ENCODE data around the gene CROCC.

Gene CROCC

DNA sequence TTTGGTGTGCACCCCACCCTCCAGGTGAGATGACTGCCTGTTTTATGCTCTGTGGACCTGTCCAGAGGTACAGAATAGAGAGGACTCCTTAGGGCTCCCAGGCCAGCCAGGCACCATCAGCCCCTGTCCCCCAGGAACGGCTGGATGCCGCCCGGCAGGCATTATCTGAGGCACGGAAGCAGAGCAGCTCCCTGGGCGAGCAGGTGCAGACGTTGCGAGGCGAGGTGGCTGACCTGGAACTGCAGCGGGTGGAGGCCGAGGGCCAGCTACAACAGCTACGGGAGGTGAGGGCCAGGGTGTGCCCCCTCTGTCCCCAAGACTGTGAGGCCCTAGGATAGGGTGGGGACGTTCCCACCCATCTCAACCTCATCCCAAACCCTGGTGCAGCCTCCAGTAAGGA lies 47.9 kb downstream of the CROCC start:
- DNase-seq: no peak

DNA sequence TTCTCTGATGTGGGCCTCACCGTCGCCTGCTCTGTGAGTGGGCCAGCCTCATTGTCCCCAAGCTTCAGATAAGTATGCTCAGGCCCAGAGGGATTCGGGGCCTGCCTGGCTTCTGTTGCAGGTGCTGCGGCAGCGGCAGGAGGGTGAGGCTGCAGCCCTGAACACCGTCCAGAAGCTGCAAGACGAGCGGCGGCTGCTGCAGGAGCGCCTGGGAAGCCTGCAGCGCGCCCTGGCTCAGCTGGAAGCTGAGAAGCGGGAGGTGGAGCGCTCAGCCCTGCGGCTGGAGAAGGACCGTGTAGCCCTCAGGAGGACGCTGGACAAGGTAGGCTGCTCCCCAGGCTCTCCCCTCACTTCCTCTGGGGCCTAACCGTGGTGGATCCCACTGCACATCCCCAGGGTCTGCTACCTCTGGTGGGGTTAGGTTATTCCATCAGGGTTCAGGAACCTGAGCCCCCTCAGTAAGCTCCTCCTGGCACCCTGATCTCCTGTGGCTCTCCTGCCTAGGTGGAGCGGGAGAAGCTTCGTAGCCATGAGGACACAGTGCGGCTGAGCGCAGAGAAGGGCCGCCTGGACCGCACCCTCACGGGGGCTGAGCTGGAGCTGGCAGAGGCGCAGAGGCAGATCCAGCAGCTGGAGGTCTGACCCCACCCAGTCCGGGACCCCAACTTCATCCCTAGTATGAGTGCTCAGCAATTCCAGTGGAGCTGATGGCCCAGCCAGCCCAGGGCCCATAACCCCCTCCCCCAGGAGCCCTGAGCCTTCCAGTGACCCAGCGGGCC lies 48.6 kb downstream of the CROCC start:
- no peak for DNase-seq

DNA sequence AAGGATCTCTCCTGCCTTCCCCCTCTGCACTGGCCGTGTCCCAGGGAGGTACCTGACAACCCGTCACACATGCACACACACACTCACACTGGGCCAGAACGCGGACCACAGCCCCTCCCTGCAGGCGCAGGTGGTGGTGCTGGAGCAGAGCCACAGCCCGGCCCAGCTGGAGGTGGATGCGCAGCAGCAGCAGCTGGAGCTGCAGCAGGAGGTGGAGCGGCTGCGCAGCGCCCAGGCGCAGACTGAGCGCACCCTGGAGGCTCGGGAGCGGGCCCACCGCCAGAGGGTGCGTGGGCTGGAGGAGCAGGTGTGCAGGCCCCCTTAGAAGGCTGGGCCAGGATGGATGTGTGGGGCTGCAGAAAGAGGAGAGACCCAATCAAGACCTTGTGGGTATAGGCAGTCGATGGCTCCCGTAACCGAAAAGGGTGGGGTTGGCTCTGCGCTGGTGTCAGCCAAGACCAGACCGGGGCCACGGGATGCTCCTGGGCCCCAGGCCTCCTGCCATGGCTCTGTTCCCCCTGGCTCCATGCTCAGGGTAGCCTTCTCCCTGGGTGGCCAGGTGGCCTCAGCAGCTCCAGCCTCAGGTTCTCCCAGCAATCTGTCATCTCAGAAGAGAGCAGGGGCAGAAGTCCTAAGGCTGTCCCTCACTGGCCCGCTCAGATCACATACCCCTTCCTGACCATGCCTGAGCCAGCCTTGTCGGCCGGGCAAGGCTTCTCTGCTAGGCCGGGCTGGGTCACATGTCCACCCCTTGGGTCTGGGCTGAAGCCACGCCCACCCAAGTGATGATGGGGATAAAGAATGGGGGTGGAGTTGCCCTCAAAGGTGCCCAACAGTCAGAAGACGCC lies 49.8 kb downstream of the CROCC start:
- no peak for DNase-seq

DNA sequence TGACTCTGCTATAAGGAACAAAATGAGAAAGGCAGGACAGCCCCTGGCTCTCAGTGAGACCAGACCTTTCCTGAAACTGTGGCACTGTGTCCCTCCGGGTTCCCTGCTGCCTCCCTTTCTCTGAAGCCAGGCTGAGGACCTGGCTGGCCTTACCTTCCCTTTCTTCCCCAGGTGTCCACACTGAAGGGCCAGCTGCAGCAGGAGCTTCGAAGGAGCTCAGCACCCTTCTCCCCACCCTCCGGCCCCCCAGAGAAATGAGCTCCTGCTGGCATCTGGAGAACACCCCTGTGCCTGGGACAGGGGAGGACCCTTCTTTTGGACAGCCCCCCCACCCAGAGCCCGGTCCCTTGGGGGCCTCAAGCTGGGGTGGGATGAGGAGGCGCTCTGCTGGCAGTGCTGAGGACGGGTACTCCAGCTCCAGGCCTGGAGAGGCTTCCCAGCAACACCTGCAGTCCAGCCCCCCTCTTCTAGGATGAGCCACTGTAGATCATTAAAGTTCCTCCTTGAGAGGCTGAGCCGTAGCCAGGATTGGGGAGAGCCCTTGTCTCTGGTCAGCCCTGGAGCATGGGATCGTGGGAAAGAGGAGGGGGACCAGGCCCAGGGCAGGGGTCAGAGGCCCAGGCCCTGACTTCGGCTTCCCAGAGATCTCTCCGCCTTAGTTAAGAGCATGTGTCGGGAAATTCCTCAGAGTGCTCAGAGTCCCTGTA lies 50.6 kb downstream of the CROCC start:
- no peak for DNase-seq

DNA sequence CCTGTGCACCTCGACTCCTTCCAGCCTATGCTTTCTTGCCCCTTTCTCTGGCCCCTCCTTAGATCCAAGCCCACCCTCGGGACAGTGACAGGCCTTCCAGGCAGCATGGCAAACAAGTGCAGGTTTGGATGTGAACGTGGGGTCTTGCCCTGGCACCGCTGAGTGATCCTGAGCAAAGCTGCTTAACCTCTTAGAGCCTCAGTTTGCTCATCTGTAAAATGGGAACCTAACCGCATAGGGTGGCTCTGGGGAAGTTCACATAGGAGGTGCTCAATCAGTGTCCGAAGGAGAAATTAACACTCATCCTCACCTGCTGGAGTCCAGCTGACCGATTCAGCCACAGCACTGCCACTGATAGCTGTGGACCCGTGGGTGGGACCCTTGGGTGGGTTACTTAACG lies 51.5 kb downstream of the CROCC start:
- DNase-seq: no peak

DNA sequence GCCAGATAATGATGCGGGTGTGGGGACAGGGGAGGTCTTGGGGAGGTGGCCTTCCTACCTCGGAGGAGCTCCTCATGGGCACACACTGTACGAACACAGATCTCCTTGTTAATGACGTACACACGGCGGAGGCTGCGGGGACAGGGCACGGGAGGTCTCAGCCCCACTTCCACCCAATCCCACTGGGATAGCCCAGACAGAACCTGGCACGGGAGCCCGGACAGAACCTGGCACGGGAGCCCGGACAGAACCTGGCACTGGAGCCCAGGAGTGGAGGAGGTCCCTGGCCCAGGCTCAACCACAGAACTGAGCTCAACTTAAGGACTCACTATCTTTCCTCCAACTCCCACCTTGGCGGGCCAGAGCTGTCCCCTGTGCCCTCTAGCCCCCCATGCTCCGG lies 53.5 kb downstream of the CROCC start:
- DNase-seq: no peak

DNA sequence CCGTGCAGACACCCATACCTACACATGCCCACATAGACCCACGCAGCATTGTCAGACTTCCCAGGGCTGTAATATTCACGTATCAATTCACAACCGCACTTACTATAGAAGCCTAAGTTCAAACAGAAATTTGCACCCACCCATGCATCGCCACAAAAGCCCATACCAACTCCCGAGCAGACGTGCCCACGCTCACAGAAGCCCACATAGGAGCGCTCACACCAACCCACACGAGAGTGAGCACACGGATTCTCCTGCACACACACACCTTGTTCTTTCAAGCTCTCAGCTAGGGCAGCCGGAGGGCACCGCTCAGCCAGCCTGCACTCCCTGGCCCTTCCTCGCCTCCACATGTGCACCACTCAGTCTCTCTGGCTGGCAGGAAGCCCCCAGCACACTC lies 54.1 kb downstream of the CROCC start:
- no peak for DNase-seq

DNA sequence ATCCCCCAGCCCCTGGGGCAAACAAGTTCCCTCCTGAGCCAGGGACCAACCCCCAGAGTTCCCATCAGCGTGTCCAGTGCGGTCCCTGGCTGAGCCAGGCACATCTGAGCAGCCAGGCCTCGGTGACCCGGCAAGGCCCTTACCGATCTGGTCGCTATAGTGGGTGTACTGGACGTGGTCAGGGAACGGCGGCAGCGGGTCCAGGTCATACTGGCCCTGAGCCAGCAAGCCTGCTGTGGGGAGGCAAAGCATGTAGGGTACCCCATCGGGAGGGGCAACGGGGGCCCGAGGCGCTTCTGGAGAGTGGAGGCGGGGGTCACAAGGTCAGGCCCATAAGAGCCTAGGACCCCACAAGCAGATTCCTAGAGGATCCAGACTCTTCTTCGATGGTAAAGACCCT lies 55.2 kb downstream of the CROCC start:
- DNase-seq: no peak

DNA sequence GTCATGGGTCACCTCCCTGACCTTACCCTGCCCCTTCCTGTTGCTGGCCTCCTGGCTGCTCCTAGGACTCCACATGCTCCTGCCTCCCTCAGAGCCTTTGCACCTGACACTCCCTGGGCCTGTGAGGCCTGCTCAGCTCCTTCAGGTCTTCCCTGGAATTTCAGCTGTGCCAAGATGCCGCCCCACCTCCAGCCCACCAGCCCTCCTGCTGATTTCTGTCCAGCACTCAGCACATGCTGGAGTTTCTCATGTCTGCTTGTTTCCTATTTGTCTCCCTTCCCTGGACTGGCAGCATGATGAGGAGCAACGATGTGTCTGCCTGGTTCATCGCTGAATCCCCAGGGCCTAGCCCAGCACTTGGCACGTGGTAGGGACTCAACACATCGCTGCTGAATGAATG lies 55.6 kb downstream of the CROCC start:
- DNase-seq: no peak

DNA sequence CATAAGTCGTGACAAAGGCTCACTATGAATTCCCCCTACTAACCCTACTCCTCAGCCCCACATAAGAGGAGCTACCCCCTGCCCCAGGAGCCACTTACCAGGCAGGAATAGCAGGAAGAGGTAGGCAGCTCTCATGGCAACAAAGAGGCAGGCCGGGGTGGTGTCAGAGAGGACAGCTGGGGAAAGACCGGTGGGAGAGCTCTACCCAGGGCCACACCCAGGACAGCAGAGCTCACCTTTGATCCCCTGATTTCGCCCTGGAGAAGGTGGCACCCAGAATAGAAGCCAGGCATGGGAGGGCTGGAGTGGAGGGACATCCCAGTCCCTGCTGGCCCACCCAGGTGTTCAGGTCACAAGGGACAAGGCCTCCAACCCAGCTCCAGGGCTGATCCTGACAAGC lies 56.4 kb downstream of the CROCC start:
- no peak for DNase-seq

DNA sequence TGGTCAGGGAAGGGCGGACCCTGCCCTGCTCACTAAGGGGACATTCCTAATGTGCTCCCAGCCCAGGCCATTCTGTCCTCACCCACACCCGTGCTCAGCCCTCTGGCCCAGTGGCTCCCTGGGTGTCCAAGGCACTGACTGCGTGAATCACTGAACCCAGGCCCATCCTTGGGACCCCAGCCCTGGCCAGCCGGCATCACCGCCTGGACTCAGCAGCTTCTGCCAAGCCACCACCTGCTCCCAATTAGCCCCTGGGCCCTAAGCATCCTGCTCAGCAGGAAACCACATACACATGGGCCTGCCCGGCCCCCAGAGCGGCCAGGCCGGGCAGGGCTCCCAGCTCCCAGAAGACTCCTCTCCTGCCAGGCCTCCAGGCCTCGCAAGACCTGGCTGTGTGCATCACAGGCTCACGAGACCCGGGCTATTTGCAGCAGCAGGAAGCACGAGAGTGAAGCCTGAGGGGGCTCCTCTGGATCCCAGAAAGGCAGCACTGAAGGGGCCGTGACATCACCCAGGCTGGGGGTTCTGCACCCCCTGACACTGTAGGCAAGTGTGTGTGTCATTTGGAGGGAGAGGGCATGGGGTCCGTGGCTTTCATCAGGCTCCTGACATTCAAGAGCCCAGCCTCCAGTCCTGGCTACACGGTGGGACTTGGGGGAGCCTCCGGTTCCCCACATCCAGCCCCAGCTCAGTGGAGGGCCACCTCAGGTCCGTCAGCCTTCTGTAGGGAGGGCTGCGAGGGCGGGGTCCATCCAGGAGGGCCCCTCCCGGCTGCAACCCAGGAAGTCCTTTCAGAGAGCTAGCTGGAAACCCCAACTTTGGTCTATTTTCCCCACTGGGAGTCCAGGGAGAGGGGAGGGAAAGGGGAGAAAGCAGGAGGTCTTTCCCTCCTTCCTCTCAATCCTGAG lies 57.1 kb downstream of the CROCC start:
- DNase-seq: no peak

DNA sequence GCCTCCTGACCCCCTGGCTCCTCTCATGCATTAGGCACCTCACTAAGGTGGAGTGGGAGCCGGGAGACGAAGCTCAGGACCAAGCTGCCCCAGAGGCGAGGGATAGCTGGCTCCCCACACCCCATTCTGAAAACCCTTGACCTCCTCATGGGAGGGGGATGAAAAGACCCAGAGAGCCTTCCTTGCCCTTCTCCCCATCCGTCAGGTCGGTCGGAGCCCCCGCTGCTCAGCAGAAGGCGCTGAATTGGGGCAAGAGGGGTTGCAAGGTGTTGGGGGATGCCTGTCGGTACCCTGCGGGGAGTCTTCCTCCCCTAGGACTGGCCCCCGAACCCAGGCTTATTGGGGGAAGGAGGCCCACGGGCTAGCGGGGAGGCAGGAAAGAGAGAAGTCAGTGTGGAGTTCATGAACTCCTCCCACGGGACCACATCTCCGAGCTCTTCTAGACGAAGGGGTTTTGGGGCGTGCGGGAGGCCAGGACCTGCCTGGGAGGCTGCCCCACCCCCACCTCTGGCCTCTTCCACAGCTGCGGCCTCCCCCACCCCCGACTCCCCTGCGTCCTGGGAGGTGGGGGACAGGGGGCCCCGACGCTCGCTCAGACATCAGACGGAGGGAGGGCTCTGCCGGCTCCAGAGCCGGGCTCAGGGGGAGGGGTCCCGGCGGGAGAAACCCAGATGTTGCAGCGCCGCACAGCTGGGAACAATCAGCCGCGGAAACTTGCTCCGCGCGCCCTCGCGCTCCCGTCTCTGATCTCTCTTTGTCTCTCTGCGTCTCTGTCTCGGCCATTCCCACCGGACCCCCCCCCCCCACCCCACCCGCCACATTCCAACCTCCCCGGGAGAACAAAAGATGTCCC lies 58.0 kb downstream of the CROCC start:
- DNase-seq: no peak

DNA sequence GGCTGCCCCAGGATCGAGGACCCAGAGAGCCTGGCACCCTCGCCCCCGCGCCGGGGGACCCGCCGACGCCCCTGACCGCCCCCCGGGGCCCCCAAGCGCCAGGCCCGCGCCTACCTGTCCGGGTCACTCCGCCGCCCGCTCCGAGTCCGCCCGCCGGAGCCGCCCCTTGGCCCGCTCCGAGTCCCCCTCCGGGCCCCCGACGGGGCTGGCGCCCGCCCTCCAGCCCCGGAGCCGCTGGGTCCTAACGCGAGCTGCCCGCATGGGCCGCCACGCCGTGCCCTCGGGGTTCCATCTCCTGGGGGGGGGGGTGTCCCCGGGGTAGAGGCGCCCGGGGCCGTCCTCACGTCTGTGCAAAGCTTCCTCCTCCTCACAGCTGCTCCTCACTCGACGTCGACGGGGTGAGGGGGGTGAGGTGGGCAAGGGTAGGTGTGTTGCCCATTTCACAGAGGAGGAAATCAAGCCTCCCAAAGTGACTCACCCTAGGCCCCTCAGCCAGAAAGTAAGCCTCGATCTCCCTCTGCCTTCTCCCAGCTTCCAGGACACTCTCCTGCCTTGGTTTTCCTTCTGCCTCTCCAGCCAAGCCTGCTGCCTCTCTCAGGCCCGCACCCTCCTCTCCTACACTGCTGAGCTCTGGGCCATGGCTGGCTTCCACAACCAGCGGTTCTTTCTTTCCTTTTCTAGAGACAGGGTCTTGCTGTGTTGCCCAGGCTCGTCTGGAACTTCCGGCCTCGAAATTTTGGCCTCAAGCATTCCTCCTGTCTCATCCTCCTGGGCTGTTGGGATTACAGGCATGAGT lies 58.9 kb downstream of the CROCC start, which contains the start of gene MFAP2:
MFAP2 (minus strand) TSS at position 148 of the 796 bp plus-strand sequence. CDS start 2,347 bp downstream, outside the sequence.
- no peak for DNase-seq

DNA sequence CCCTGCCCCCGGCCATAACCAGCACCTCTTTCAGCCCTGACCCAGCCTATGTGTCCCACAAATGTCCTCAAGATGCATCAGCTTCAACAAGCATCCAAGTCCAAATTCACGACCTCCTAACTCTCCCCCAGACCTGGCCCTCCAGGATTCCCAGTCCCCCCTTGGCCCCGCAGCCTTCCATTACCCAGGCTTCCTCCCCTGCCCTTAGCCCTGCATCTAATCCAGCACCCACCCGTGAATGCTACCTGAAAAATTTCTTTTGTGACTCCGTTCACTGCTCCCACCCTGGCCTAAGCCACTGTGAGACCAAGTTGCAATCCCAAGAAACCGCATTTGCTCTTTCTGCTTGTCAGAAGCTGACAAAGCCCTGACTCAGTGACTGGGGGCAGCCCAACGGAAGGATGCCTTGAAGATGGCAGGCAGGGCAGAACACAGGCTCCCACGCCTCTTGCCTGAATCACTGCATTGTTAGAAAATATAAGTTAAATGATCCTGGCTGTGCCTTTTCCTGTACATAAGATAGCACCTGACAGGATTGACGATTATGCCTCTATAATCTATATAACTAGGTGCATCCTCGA lies 59.6 kb downstream of the CROCC start:
- no peak for DNase-seq

DNA sequence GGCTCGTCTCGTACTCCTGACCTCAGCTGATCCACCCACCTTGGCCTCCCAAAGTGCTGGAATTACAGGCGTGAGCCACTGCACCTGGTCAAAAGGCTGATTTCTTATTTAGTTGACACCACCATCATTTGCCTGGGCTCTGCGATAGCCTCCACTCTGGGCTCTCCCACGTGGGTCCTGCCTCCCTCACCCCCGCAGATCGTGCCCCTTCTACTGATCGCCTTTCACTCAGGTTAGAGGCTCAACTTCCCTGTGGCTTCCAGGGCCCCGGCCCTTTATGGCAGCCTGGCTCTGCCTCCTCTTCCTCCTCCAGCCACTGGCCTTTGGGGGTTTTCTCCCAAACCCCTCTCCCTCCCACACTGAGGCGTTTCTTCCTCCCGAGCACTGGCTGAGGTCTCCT lies 61.2 kb downstream of the CROCC start:
- no peak for DNase-seq

DNA sequence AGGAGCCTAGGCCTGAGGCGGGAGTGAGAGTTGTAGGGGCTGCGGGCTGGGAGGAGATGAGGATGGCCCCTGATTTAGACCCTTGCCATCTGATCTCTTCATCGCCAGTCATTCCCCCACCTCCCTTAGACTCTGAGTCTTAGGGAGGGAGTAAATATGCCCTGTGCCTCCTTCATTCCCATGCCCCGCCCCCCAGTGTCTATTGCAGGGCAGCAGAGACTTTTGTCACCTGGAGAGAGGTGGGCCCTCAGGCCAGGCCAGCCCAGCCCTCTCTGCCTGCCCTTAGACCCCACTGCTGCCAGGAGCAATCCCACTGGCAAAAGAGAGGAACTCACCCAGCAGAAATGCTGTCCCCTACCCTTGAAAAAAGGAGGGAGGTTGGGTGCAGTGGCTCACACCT lies 61.9 kb downstream of the CROCC start:
- DNase-seq: no peak

DNA sequence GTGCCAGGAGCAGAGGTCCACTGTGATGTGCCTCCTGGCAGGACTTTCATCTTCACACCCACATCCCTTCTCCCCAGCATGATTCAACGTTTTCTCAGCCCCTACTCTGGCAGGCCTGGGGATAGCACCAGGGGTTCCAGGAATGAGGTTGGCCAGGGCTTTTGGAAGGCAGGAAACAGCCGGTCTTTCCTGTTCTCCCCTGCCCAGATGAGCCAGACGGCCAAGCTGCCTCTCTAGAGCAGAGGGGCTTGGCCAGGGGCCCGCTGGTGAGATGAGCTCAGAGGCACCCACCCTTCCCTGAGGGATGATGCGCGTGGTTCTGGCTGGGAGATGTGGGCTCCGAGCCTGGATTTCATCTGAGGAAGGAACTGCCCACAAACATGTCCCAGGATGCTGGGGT lies 63.0 kb downstream of the CROCC start:
- DNase-seq: no peak

DNA sequence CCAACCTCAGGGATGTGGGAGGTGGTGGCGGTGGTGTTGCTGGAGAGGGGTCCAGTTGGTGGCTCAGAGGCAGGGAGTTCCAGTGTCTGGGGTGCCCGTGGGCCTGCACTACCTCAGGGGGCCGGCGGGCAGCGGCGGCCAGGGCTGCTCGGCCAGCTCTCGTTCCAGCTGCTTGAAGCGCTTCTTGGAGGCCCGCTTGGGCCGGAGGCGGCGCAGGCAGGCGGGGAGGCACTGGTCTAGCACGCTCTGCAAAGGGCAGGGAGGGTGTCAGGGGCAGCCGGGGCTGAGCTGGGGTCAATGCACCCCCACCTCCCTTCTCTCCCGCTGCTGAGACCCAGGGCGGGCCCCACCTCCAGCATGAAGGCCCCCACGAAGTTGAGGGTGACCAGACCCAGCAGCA lies 64.4 kb downstream of the CROCC start:
- DNase-seq: no peak

DNA sequence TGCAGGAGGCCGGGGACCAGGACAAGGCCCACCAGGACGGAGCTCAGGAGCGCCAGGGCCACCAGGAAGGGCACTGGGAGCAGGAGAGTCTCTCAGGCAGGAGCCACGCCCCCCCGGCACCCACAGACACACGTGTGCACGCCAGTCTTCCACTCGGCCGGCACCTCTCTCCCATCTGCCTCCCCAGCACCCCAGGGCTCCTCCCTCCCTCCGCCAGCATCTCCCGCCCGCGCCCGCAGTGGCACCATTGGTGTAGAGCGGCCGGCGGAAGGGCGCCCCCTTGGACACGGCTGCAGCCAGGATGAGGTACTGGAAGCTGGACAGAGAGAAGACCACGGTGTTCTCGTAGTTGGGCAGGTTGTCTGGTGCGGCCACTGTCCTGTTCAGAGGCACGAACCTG lies 64.8 kb downstream of the CROCC start:
- DNase-seq: no peak

DNA sequence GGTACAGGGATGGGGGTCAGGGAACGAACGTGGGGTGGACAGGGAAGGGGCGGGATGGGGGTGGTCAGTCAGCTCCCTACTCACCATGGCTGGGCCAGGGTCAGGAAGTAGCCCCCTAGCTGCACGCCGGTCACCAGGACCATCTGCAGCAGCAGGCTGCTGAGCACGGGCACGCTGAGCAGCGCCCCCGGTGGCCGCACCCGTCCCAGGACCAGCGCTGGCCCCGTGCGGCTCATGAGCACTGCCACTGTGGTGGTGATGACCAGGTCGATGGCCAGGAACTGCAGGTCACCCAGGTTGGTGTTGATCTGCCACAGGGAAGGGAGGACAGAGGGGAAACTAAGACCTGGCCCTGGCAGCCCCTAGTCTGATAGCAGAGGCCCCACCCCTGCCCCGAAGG lies 65.2 kb downstream of the CROCC start:
- no peak for DNase-seq

All from bone marrow (tissue), 2 donors.